Stimulated activated naive CD4-positive, alpha-beta T cell treated with Interleukin-2 at 50 U/mL for 16 hours (primary cell): ENCODE results near the gene KIF2A.
A peak's percentile ranks its signal among the peaks of the same experiment; 100 is the strongest.

Source experiments
- DNase-seq: peaks from one replicate; lab custom pipeline; 2025; lab: John Stamatoyannopoulos, UW

Gene KIF2A

GRCh38 chr5:62385131-62385530 is 79.1 kb downstream of the KIF2A start:
- no peak for DNase-seq

- DNase-seq = no peak
Measured at GRCh38 chr5:62385816-62386400, 79.9 kb downstream of the KIF2A start.

- no peak for DNase-seq
Measured at GRCh38 chr5:62386824-62387223, 80.8 kb downstream of the KIF2A start.

- DNase-seq = no peak
Measured at GRCh38 chr5:62395210-62395950, 89.4 kb downstream of the KIF2A start.

GRCh38 chr5:62403411-62404250 is 97.6 kb downstream of the KIF2A start, which contains the start of gene DIMT1:
DIMT1 (minus strand) TSS chr5:62403905; CDS start chr5:62403772, 133 bp downstream.
- peak; percentile 93 for DNase-seq

GRCh38 chr5:62412549-62413329 is 106.7 kb downstream of the KIF2A start, which contains the start of gene IPO11:
IPO11 (plus strand) TSS chr5:62412763; CDS start chr5:62437280, 24,517 bp downstream.
- DNase-seq = peak; percentile 98

DNA sequence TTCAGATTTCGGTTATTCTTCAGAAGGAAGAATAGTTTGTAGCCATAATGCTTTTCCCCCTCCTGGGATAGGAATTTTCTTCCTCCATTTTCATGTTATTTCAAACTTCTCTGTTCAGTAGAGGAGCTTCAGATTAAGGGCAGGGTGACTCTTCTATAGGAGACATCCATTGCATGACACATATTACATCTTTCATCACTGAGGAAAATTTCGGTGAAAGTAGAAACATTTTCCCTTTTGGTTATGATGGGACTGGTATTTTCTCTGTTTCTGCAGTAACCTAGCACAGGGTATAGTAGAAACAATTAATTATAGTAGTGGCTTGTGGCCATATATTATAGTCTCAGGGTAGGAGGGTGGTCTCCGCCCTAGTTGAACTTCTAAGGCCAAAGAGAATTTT is 107.7 kb downstream of the KIF2A start:
- no peak for DNase-seq

GRCh38 chr5:62418462-62419076 is 112.6 kb downstream of the KIF2A start:
- no peak for DNase-seq

GRCh38 chr5:62419609-62420008 is 113.6 kb downstream of the KIF2A start:
- DNase-seq = no peak

- no peak for DNase-seq
Measured at GRCh38 chr5:62421414-62421813, 115.4 kb downstream of the KIF2A start.

GRCh38 chr5:62424763-62425162 is 118.8 kb downstream of the KIF2A start:
- no peak for DNase-seq

GRCh38 chr5:62431735-62432620 is 126.0 kb downstream of the KIF2A start:
- no peak for DNase-seq

- DNase-seq = no peak
Measured at GRCh38 chr5:62432621-62433064, 126.6 kb downstream of the KIF2A start.
